OCI-LY3 (cell line): ENCODE measurements around the gene PPP2R2D.
A peak's percentile ranks its signal among the peaks of the same experiment; 100 is the strongest.

Experiments used
- CTCF ChIP-seq: fragments of 200-600, 300-600 bp; sonication (generic); IDR thresholded peaks from 2 replicates; pipeline ENCODE4 v1.5.1; 2014; ENCODE audit warnings: antibody characterized with exemption, low read length, low read depth
- EZH2phosphoT487 ChIP-seq: fragments of 200-600 bp; shearing (Covaris generic); IDR thresholded peaks from 2 replicates; pipeline ENCODE4 v1.6.1; 2018; ENCODE audit warnings: antibody characterized with exemption, mixed run types, low read depth

GRCh38 chr10:131874991-131875451 is 25.8 kb upstream of the PPP2R2D start:
- TF ChIP-seq CTCF, result peak; percentile 56
- TF ChIP-seq EZH2phosphoT487, result no peak
